ENCODE results near the gene NCKAP1.

NCKAP1 gene

DNA sequence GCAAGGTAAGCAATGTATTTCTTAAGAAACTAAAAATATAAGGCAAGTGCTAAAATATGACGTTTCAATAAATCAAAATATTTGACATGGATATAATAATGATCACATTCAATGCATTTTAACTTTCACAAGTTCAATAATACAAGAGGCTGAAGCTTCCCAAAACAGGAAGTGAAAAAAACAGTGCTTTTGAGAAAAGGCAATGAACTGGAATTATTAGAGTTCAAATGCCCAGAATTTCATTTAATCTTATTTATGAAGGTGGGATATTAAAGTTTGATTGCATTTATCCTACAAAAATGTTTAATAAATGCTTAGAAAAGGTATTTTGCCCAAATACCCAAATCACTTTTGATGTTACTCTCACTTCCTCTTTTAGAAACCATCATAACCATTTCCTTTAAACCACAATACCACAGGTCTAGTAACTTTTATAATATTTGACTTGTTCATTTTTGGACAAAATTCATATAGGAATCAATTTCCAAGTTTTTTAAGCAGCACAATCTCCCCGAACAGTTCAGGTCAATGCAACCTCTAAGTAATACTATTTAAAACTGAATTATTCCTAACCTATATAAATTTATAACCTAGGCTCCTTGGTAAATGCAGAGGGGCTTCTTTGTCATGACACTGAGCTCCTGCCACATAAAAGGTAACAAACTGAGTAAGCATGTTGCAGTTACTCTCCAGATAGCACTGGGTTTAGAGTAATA lies 2.1 kb downstream of the NCKAP1 start:
- no peaks in the 10 kb centered on the region for H3K79me2 ChIP-seq (ENCODE audit: insufficient read depth, low read length)

GRCh38 chr2:183035298-183035953 lies 2.8 kb downstream of the NCKAP1 start:
- Histone ChIP-seq H3K79me2 (ENCODE audit: insufficient read depth, low read length) (no peaks in the 10 kb centered on the region), H3K27ac (ENCODE audit: low read length) (no peak overlapping the region)
- DNase-seq = no peak

More for the DNA sequence above, 2.1 kb downstream of the NCKAP1 start:
- no peaks in the 10 kb centered on the region; the same call in 1 of the 2 replicates for H4K20me1 ChIP-seq (ENCODE audit: insufficient read depth, low read length)
- H3K4me1 ChIP-seq (ENCODE audit: insufficient read depth, low read length) = peaks cover 20% of the 10 kb centered on the region
- H3K9ac ChIP-seq (ENCODE audit: low read depth, low read length) = no peak overlapping the region
- H3K9me3 ChIP-seq (ENCODE audit: insufficient read depth, low read length, severe bottlenecking) = no peaks in the 10 kb centered on the region
- no peaks in the 10 kb centered on the region for H3K36me3 ChIP-seq (ENCODE audit: insufficient read depth, low read length)
- no peak overlapping the region for H3K4me3 ChIP-seq (ENCODE audit: low read depth in 1 of 2, low read length in 2 of 2)
- DNase-seq (peak; percentile 9), ATAC-seq (ENCODE audit: insufficient read depth, low read depth) (peak; percentile 91)
- peaks cover 5% of the 10 kb centered on the region for H3K27me3 ChIP-seq (ENCODE audit: insufficient read depth, low read length, poor library complexity)
- TF ChIP-seq CTCF (IDR thresholded peaks at IDR 0.05; ENCODE audit: borderline replicate concordance, extremely low read depth, low read length, poor library complexity, severe bottlenecking) (no peak), EZH2 (IDR thresholded peaks at IDR 0.05; ENCODE audit: borderline replicate concordance, low read depth, low read length, severe bottlenecking) (no peak)
- no peak overlapping the region for H3K4me2 ChIP-seq (ENCODE audit: insufficient read depth, low read length)
- H3K27ac ChIP-seq (ENCODE audit: low read length) = no peak overlapping the region
- no peak overlapping the region for H2AFZ ChIP-seq (ENCODE audit: low read depth, low read length)

GRCh38 chr2:183034806-183035205 lies 3.5 kb downstream of the NCKAP1 start:
- TF ChIP-seq EZH2 (IDR thresholded peaks at IDR 0.05; ENCODE audit: borderline replicate concordance, low read depth, low read length, severe bottlenecking) = no peak
- no peak for TF ChIP-seq CTCF (IDR thresholded peaks at IDR 0.05; ENCODE audit: borderline replicate concordance, extremely low read depth, low read length, poor library complexity, severe bottlenecking)
- H3K4me3 ChIP-seq (ENCODE audit: low read depth in 1 of 2, low read length in 2 of 2) = no peak overlapping the region
- ATAC-seq (ENCODE audit: insufficient read depth, low read depth) = no peak
- no peaks in the 10 kb centered on the region for H3K79me2 ChIP-seq (ENCODE audit: insufficient read depth, low read length)
- H3K27me3 ChIP-seq (ENCODE audit: insufficient read depth, low read length, poor library complexity) = peaks cover 5% of the 10 kb centered on the region
- H3K9me3 ChIP-seq (ENCODE audit: insufficient read depth, low read length, severe bottlenecking) = no peaks in the 10 kb centered on the region
- H3K4me1 ChIP-seq (ENCODE audit: insufficient read depth, low read length) = peaks cover 20% of the 10 kb centered on the region
- no peak overlapping the region for H3K27ac ChIP-seq (ENCODE audit: low read length)
- H3K9ac ChIP-seq (ENCODE audit: low read depth, low read length) = no peak overlapping the region
- H2AFZ ChIP-seq (ENCODE audit: low read depth, low read length) = no peak overlapping the region
- no peak overlapping the region for H3K4me2 ChIP-seq (ENCODE audit: insufficient read depth, low read length)
- no peaks in the 10 kb centered on the region for H3K36me3 ChIP-seq (ENCODE audit: insufficient read depth, low read length)
- no peak for DNase-seq
- no peaks in the 10 kb centered on the region; the same call in 1 of the 2 replicates for H4K20me1 ChIP-seq (ENCODE audit: insufficient read depth, low read length)

More at GRCh38 chr2:183035298-183035953, 2.8 kb downstream of the NCKAP1 start:
- Histone ChIP-seq H4K20me1 (ENCODE audit: insufficient read depth, low read length) (no peaks in the 10 kb centered on the region; the same call in 1 of the 2 replicates), H3K27me3 (ENCODE audit: insufficient read depth, low read length, poor library complexity) (peaks cover 5% of the 10 kb centered on the region), H3K36me3 (ENCODE audit: insufficient read depth, low read length) (no peaks in the 10 kb centered on the region), H2AFZ (ENCODE audit: low read depth, low read length) (no peak overlapping the region), H3K9ac (ENCODE audit: low read depth, low read length) (no peak overlapping the region), H3K4me3 (ENCODE audit: low read depth in 1 of 2, low read length in 2 of 2) (no peak overlapping the region), H3K4me1 (ENCODE audit: insufficient read depth, low read length) (peaks cover 20% of the 10 kb centered on the region), H3K9me3 (ENCODE audit: insufficient read depth, low read length, severe bottlenecking) (no peaks in the 10 kb centered on the region), H3K4me2 (ENCODE audit: insufficient read depth, low read length) (no peak overlapping the region)
- ATAC-seq (ENCODE audit: insufficient read depth, low read depth) = no peak
- TF ChIP-seq CTCF (IDR thresholded peaks at IDR 0.05; ENCODE audit: borderline replicate concordance, extremely low read depth, low read length, poor library complexity, severe bottlenecking) = no peak
- no peak for TF ChIP-seq EZH2 (IDR thresholded peaks at IDR 0.05; ENCODE audit: borderline replicate concordance, low read depth, low read length, severe bottlenecking)
